ENCODE data around the gene GATAD1.

DNA sequence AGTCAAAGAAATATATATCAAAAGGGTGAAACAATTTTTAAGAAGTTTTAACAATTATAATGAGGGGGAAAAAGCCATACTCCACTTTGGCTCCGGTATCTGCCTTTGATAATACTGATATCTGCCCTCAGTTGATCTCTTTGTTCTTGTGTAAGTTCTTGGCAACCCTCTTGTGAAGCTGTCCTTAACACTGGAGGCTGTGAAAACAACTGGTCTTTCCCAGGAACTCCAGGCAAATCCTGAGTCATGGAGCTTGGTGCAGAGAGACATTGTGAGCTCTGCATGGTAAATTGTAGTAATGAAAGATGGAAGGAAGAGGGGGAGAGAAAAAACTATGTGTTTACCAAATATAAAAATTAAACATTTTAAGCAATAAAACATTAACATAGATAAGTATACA is 42.4 kb downstream of the GATAD1 start:
- TF ChIP-seq POLR2A (IDR thresholded peaks at IDR 0.05) (no peak), EP300 (IDR thresholded peaks at IDR 0.05) (no peak), POLR2AphosphoS5 (IDR thresholded peaks at IDR 0.05) (no peak)
- TF ChIP-seq, protein P1, sequence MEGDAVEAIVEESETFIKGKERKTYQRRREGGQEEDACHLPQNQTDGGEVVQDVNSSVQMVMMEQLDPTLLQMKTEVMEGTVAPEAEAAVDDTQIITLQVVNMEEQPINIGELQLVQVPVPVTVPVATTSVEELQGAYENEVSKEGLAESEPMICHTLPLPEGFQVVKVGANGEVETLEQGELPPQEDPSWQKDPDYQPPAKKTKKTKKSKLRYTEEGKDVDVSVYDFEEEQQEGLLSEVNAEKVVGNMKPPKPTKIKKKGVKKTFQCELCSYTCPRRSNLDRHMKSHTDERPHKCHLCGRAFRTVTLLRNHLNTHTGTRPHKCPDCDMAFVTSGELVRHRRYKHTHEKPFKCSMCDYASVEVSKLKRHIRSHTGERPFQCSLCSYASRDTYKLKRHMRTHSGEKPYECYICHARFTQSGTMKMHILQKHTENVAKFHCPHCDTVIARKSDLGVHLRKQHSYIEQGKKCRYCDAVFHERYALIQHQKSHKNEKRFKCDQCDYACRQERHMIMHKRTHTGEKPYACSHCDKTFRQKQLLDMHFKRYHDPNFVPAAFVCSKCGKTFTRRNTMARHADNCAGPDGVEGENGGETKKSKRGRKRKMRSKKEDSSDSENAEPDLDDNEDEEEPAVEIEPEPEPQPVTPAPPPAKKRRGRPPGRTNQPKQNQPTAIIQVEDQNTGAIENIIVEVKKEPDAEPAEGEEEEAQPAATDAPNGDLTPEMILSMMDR (IDR thresholded peaks at IDR 0.05) = no peak
